22Rv1 (cell line): ENCODE results near the gene GANC.

Source experiments
- ZFX ChIP-seq: fragments of 450-650 bp; IDR thresholded peaks from 2 replicates; pipeline ENCODE4 v1.6.1; 2017; ENCODE audit warnings: antibody characterized with exemption, borderline replicate concordance
- TF ChIP-seq, protein P1 (sequence below): fragments of 450-650 bp; IDR thresholded peaks from 2 replicates; pipeline ENCODE4 v1.5.1; 2017; ENCODE audit warnings: mild to moderate bottlenecking

DNA sequence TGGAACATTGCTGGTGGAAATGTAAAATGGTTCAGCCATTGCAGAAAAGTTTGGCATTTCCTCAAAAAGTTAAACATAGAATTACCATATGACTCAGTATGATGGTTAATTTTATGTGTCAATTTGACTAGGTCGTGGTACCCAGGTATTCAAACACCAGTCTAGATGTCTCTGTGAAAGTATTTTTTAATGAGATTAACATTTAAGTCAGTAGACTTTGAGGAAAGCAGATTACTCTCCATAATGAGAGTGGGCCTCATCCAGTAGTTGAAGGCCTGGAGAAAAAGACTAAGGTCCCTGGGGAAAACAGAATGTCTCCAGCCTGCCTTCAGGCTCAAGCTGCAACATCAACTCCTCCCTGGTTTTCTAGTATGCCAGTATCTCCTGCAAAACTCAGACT, 42.5 kb downstream of the GANC start:
- TF ChIP-seq, protein P1, sequence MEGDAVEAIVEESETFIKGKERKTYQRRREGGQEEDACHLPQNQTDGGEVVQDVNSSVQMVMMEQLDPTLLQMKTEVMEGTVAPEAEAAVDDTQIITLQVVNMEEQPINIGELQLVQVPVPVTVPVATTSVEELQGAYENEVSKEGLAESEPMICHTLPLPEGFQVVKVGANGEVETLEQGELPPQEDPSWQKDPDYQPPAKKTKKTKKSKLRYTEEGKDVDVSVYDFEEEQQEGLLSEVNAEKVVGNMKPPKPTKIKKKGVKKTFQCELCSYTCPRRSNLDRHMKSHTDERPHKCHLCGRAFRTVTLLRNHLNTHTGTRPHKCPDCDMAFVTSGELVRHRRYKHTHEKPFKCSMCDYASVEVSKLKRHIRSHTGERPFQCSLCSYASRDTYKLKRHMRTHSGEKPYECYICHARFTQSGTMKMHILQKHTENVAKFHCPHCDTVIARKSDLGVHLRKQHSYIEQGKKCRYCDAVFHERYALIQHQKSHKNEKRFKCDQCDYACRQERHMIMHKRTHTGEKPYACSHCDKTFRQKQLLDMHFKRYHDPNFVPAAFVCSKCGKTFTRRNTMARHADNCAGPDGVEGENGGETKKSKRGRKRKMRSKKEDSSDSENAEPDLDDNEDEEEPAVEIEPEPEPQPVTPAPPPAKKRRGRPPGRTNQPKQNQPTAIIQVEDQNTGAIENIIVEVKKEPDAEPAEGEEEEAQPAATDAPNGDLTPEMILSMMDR, result no peak
- TF ChIP-seq ZFX, result no peak
